ENCODE results near the gene PDE9A. TPM values are rescaled to one million over a fixed set of nuclear protein-coding genes. Genes with fewer than 3 reads are reported as not detected.
"Not testable (repeated sequence)": the region's sequence is repeated elsewhere in the genome, so short reads cannot be mapped to it uniquely, and the experiment has no call there.

The PDE9A gene
- total and polyA plus RNA-seq, 4 experiments from 2014 or later, result 2.2 to 9.2 (median 5.3) TPM

- no peaks in the 10 kb centered on the region for H3K27me3 ChIP-seq (ENCODE audit: insufficient read depth, low read length)
- ChIA-PET POLR2A (ENCODE audit: partially characterized antibody) (no interaction called here), CTCF (ENCODE audit: partially characterized antibody) (no interaction called here)
- H3K4me3 ChIP-seq (ENCODE audit: low read length in 2 of 2), result no peak overlapping the region
- intact Hi-C loops (cut with micrococcal nuclease), result no loop called here
- Mint-ChIP-seq H3K4me3 (no peak overlapping the region), H3K27me3 (peaks cover 0 to 2% of the 10 kb centered on the region in 2 donors), H3K36me3 (no peaks in the 10 kb centered on the region), H3K27ac (peak overlapping the region in 1 of 7 donors; percentile 73), H3K4me1 (peaks cover 0 to 2% (median 0%) of the 10 kb centered on the region in 4 donors), H3K9me3 (peaks cover 0 to 2% (median 0%) of the 10 kb centered on the region in 8 donors)
- no peaks in the 10 kb centered on the region for H3K9me3 ChIP-seq (ENCODE audit: control insufficient read depth in 1 of 2, low read length in 2 of 2)
- H3K36me3 ChIP-seq (ENCODE audit: insufficient read depth, low read length), result no peaks in the 10 kb centered on the region
- no peak overlapping the region for H3K27ac ChIP-seq (ENCODE audit: low read depth, low read length)
- no peaks in the 10 kb centered on the region for H3K4me1 ChIP-seq (ENCODE audit: insufficient read depth, low read length)
- no peak for DNase-seq
Measured at GRCh38 chr21:42708107-42708506, 54.7 kb downstream of the PDE9A start.

GRCh38 chr21:42708916-42709315, 55.5 kb downstream of the PDE9A start:
- peak overlapping the region in 1 of 7 donors; percentile 55 for H3K27ac Mint-ChIP-seq
- H3K4me1 ChIP-seq (ENCODE audit: insufficient read depth, low read length); H3K9me3 ChIP-seq (ENCODE audit: control insufficient read depth in 1 of 2, low read length in 2 of 2); H3K27me3 Mint-ChIP-seq; DNase-seq; H3K9me3 Mint-ChIP-seq; H3K36me3 Mint-ChIP-seq; H3K36me3 ChIP-seq (ENCODE audit: insufficient read depth, low read length); intact Hi-C loops (cut with micrococcal nuclease); H3K4me3 ChIP-seq (ENCODE audit: low read length in 2 of 2); H3K4me3 Mint-ChIP-seq; H3K27ac ChIP-seq (ENCODE audit: low read depth, low read length); H3K4me1 Mint-ChIP-seq; H3K27me3 ChIP-seq (ENCODE audit: insufficient read depth, low read length); CTCF ChIA-PET (ENCODE audit: partially characterized antibody): not testable (repeated sequence)
- POLR2A ChIA-PET (ENCODE audit: partially characterized antibody), result interaction anchor here (0.7 kb wide), 1 partner anchor 97 kb away, joined by 3 read pairs; no protein-coding TSS in a partner anchor

- Mint-ChIP-seq H3K27ac (no peak overlapping the region), H3K9me3 (peaks cover 0 to 2% (median 0%) of the 10 kb centered on the region in 8 donors), H3K4me1 (no peaks in the 10 kb centered on the region), H3K27me3 (peaks cover 0 to 2% of the 10 kb centered on the region in 2 donors), H3K4me3 (no peak overlapping the region), H3K36me3 (no peaks in the 10 kb centered on the region)
- H3K27ac ChIP-seq (ENCODE audit: low read depth, low read length), result no peak overlapping the region
- ChIA-PET POLR2A (ENCODE audit: partially characterized antibody) (no interaction called here), CTCF (ENCODE audit: partially characterized antibody) (no interaction called here)
- no peaks in the 10 kb centered on the region for H3K27me3 ChIP-seq (ENCODE audit: insufficient read depth, low read length)
- H3K4me1 ChIP-seq (ENCODE audit: insufficient read depth, low read length), result no peaks in the 10 kb centered on the region
- H3K36me3 ChIP-seq (ENCODE audit: insufficient read depth, low read length), result no peaks in the 10 kb centered on the region
- intact Hi-C loops (cut with micrococcal nuclease), result no loop called here
- no peak overlapping the region for H3K4me3 ChIP-seq (ENCODE audit: low read length in 2 of 2)
- H3K9me3 ChIP-seq (ENCODE audit: control insufficient read depth in 1 of 2, low read length in 2 of 2), result no peaks in the 10 kb centered on the region
- DNase-seq, result no peak
Measured at GRCh38 chr21:42711667-42712066, 58.2 kb downstream of the PDE9A start.

GRCh38 chr21:42715427-42715826, 62.0 kb downstream of the PDE9A start:
- intact Hi-C loops (cut with micrococcal nuclease); H3K9me3 ChIP-seq (ENCODE audit: control insufficient read depth in 1 of 2, low read length in 2 of 2); H3K27ac ChIP-seq (ENCODE audit: low read depth, low read length); CTCF ChIA-PET (ENCODE audit: partially characterized antibody); H3K27ac Mint-ChIP-seq; H3K36me3 ChIP-seq (ENCODE audit: insufficient read depth, low read length); H3K27me3 Mint-ChIP-seq; H3K4me1 Mint-ChIP-seq; H3K9me3 Mint-ChIP-seq; H3K4me1 ChIP-seq (ENCODE audit: insufficient read depth, low read length); H3K4me3 Mint-ChIP-seq; H3K36me3 Mint-ChIP-seq; H3K4me3 ChIP-seq (ENCODE audit: low read length in 2 of 2); DNase-seq; POLR2A ChIA-PET (ENCODE audit: partially characterized antibody); H3K27me3 ChIP-seq (ENCODE audit: insufficient read depth, low read length): not testable (repeated sequence)

GRCh38 chr21:42716074-42716473, 62.7 kb downstream of the PDE9A start:
- Histone ChIP-seq H3K9me3 (ENCODE audit: control insufficient read depth in 1 of 2, low read length in 2 of 2) (no peaks in the 10 kb centered on the region), H3K4me1 (ENCODE audit: insufficient read depth, low read length) (no peaks in the 10 kb centered on the region), H3K27me3 (ENCODE audit: insufficient read depth, low read length) (no peaks in the 10 kb centered on the region), H3K4me3 (ENCODE audit: low read length in 2 of 2) (no peak overlapping the region), H3K27ac (ENCODE audit: low read depth, low read length) (no peak overlapping the region), H3K36me3 (ENCODE audit: insufficient read depth, low read length) (no peaks in the 10 kb centered on the region)
- H3K27ac Mint-ChIP-seq, result no peak overlapping the region
- no peaks in the 10 kb centered on the region for H3K36me3 Mint-ChIP-seq
- H3K4me3 Mint-ChIP-seq, result no peak overlapping the region
- intact Hi-C loops (cut with micrococcal nuclease), result no loop called here
- H3K4me1 Mint-ChIP-seq, result no peaks in the 10 kb centered on the region
- no peaks in the 10 kb centered on the region for H3K27me3 Mint-ChIP-seq
- ChIA-PET POLR2A (ENCODE audit: partially characterized antibody) (no interaction called here), CTCF (ENCODE audit: partially characterized antibody) (no interaction called here)
- H3K9me3 Mint-ChIP-seq, result no peaks in the 10 kb centered on the region
- DNase-seq, result no peak

GRCh38 chr21:42720484-42720883, 67.1 kb downstream of the PDE9A start:
- H3K27me3 Mint-ChIP-seq; H3K27ac ChIP-seq (ENCODE audit: low read depth, low read length); H3K36me3 Mint-ChIP-seq; DNase-seq; H3K4me3 Mint-ChIP-seq; intact Hi-C loops (cut with micrococcal nuclease); H3K9me3 Mint-ChIP-seq; POLR2A ChIA-PET (ENCODE audit: partially characterized antibody); H3K27me3 ChIP-seq (ENCODE audit: insufficient read depth, low read length); H3K9me3 ChIP-seq (ENCODE audit: control insufficient read depth in 1 of 2, low read length in 2 of 2); H3K27ac Mint-ChIP-seq; H3K36me3 ChIP-seq (ENCODE audit: insufficient read depth, low read length); H3K4me1 ChIP-seq (ENCODE audit: insufficient read depth, low read length); H3K4me3 ChIP-seq (ENCODE audit: low read length in 2 of 2): not testable (repeated sequence)
- H3K4me1 Mint-ChIP-seq, result peaks cover 0 to 12% (median 5%) of the 10 kb centered on the region in 4 donors
- CTCF ChIA-PET (ENCODE audit: partially characterized antibody), result interaction anchor here (1.2 kb wide), 1 partner anchor 98 kb away, joined by 3 read pairs; no protein-coding TSS in a partner anchor

GRCh38 chr21:42721341-42721824, 68.0 kb downstream of the PDE9A start:
- Histone ChIP-seq H3K36me3 (ENCODE audit: insufficient read depth, low read length) (no peaks in the 10 kb centered on the region), H3K27ac (ENCODE audit: low read depth, low read length) (no peak overlapping the region), H3K27me3 (ENCODE audit: insufficient read depth, low read length) (no peaks in the 10 kb centered on the region), H3K4me3 (ENCODE audit: low read length in 2 of 2) (no peak overlapping the region), H3K9me3 (ENCODE audit: control insufficient read depth in 1 of 2, low read length in 2 of 2) (no peaks in the 10 kb centered on the region), H3K4me1 (ENCODE audit: insufficient read depth, low read length) (peaks cover 6% of the 10 kb centered on the region)
- no peak overlapping the region for H3K4me3 Mint-ChIP-seq
- POLR2A ChIA-PET (ENCODE audit: partially characterized antibody), result no interaction called here
- intact Hi-C loops (cut with micrococcal nuclease), result no loop called here
- H3K27ac Mint-ChIP-seq, result no peak overlapping the region
- CTCF ChIA-PET (ENCODE audit: partially characterized antibody), result interaction anchor here (1.2 kb wide), 1 partner anchor 97 kb away, joined by 3 read pairs; no protein-coding TSS in a partner anchor
- no peaks in the 10 kb centered on the region for H3K27me3 Mint-ChIP-seq
- DNase-seq, result no peak
- no peaks in the 10 kb centered on the region for H3K9me3 Mint-ChIP-seq
- peaks cover 0 to 12% (median 5%) of the 10 kb centered on the region in 4 donors for H3K4me1 Mint-ChIP-seq
- no peaks in the 10 kb centered on the region for H3K36me3 Mint-ChIP-seq

GRCh38 chr21:42722153-42722552, 68.7 kb downstream of the PDE9A start:
- H3K27ac Mint-ChIP-seq, result no peak overlapping the region
- ChIA-PET CTCF (ENCODE audit: partially characterized antibody) (no interaction called here), POLR2A (ENCODE audit: partially characterized antibody) (interaction anchor here (0.8 kb wide), 1 partner anchor 16 kb away, joined by 4 read pairs; no protein-coding TSS in a partner anchor)

More at GRCh38 chr21:42722153-42722552, 68.7 kb downstream of the PDE9A start:
- no peak overlapping the region for H3K4me3 ChIP-seq (ENCODE audit: low read length in 2 of 2)
- intact Hi-C loops (cut with micrococcal nuclease), result no loop called here
- H3K36me3 Mint-ChIP-seq, result peaks cover 0 to 5% of the 10 kb centered on the region in 2 donors
- no peak overlapping the region for H3K27ac ChIP-seq (ENCODE audit: low read depth, low read length)
- DNase-seq, result no peak
- peaks cover 0 to 12% (median 5%) of the 10 kb centered on the region in 4 donors for H3K4me1 Mint-ChIP-seq
- H3K4me3 Mint-ChIP-seq, result no peak overlapping the region
- no peaks in the 10 kb centered on the region for H3K9me3 ChIP-seq (ENCODE audit: control insufficient read depth in 1 of 2, low read length in 2 of 2)
- no peaks in the 10 kb centered on the region for H3K36me3 ChIP-seq (ENCODE audit: insufficient read depth, low read length)
- H3K27me3 Mint-ChIP-seq, result no peaks in the 10 kb centered on the region
- H3K27me3 ChIP-seq (ENCODE audit: insufficient read depth, low read length), result no peaks in the 10 kb centered on the region
- no peaks in the 10 kb centered on the region for H3K9me3 Mint-ChIP-seq
- peaks cover 6% of the 10 kb centered on the region for H3K4me1 ChIP-seq (ENCODE audit: insufficient read depth, low read length)
